Measurements from ENCODE around the gene TUG1.

TUG1 gene

GRCh38 chr22:30968924-30969531 is at the start of gene TUG1:
Gene TUG1 (plus strand): TSS chr22:30969265.
- DNase-seq (ENCODE audit: low spot score) = peak; percentile 99

- DNase-seq (ENCODE audit: low spot score) = no peak
Observed at GRCh38 chr22:30919973-30920372, 49.1 kb upstream of the TUG1 start.

GRCh38 chr22:30920407-30920806 is 48.7 kb upstream of the TUG1 start:
- peak; percentile 70 for DNase-seq (ENCODE audit: low spot score)

GRCh38 chr22:30921108-30921507 is 48.0 kb upstream of the TUG1 start:
- no peak for DNase-seq (ENCODE audit: low spot score)

- peak; percentile 21 for DNase-seq (ENCODE audit: low spot score)
Observed at GRCh38 chr22:30922151-30922611, 46.9 kb upstream of the TUG1 start.

- no peak for DNase-seq (ENCODE audit: low spot score)
Observed at GRCh38 chr22:30923168-30923900, 45.7 kb upstream of the TUG1 start.

GRCh38 chr22:30925667-30926066 is 43.4 kb upstream of the TUG1 start:
- DNase-seq (ENCODE audit: low spot score) = no peak

- no peak for DNase-seq (ENCODE audit: low spot score)
Observed at GRCh38 chr22:30926706-30927105, 42.4 kb upstream of the TUG1 start.

GRCh38 chr22:30927806-30928205 is 41.3 kb upstream of the TUG1 start:
- DNase-seq (ENCODE audit: low spot score) = no peak

GRCh38 chr22:30928401-30928800 is 40.7 kb upstream of the TUG1 start:
- no peak for DNase-seq (ENCODE audit: low spot score)

GRCh38 chr22:30930228-30930627 is 38.8 kb upstream of the TUG1 start:
- DNase-seq (ENCODE audit: low spot score) = no peak

GRCh38 chr22:30931541-30932300 is 37.3 kb upstream of the TUG1 start:
- DNase-seq (ENCODE audit: low spot score) = no peak

GRCh38 chr22:30932661-30933060 is 36.4 kb upstream of the TUG1 start:
- no peak for DNase-seq (ENCODE audit: low spot score)

- DNase-seq (ENCODE audit: low spot score) = no peak
Observed at GRCh38 chr22:30933457-30933856, 35.6 kb upstream of the TUG1 start.

- DNase-seq (ENCODE audit: low spot score) = no peak
Observed at GRCh38 chr22:30934053-30934452, 35.0 kb upstream of the TUG1 start.

- no peak for DNase-seq (ENCODE audit: low spot score)
Observed at GRCh38 chr22:30940685-30941362, 28.2 kb upstream of the TUG1 start.

GRCh38 chr22:30941363-30941740 is 27.7 kb upstream of the TUG1 start:
- no peak for DNase-seq (ENCODE audit: low spot score)

- no peak for DNase-seq (ENCODE audit: low spot score)
Observed at GRCh38 chr22:30943368-30943767, 25.7 kb upstream of the TUG1 start.

GRCh38 chr22:30944986-30945385 is 24.1 kb upstream of the TUG1 start:
- no peak for DNase-seq (ENCODE audit: low spot score)

- DNase-seq (ENCODE audit: low spot score) = no peak
Observed at GRCh38 chr22:30945653-30946052, 23.4 kb upstream of the TUG1 start.

GRCh38 chr22:30946354-30946753 is 22.7 kb upstream of the TUG1 start:
- no peak for DNase-seq (ENCODE audit: low spot score)

- DNase-seq (ENCODE audit: low spot score) = no peak
Observed at GRCh38 chr22:30947173-30947815, 21.8 kb upstream of the TUG1 start.
